K562 (cell line): ENCODE data around the gene IL6R. TPM values are rescaled to one million over a fixed set of nuclear protein-coding genes. Genes with fewer than 3 reads are reported as not detected.
A peak's percentile ranks its signal among the peaks of the same experiment; 100 is the strongest.

Experiments
- ATAC-seq: fragments of 200-7000 bp; cut with Tn5 transposase; 3 replicates; pipeline ENCODE4 v1.9.1; 2020; ENCODE audit warnings: moderate library complexity
- BruUV-seq: library from RNA; stranded (reverse); fragments of 400-500 nt; replicated peaks from 2 replicates; lab custom pipeline; 2021; lab: Mats Ljungman, UMichigan
- CTCF ChIA-PET: fragments of 300-600 bp; formaldehyde crosslinking; extraction: SDS; loops from one replicate; lab custom pipeline; 2021; ENCODE audit warnings: low intra/inter-chr PET ratio; lab: Yijun Ruan, JAX
- POLR2A ChIA-PET: fragments of 300-600, 350-650 bp; sonication (Branson Sonifier 250); formaldehyde crosslinking; extraction: SDS; loops from one replicate; lab custom pipeline; 2021; ENCODE audit warnings: antibody characterized with exemption, inconsistent platforms; lab: Yijun Ruan, JAX
- DNase-seq, 4 experiments: peaks; one replicate each; pipeline versions ENCODE4 v3.0.0 to v3.0.0-alpha.2; 2011 to 2018; ENCODE audit warnings: low spot score in 3 of 4, mixed read lengths in 3 of 4; ENCODE audit errors: extremely low read depth in 1 of 4
- FAIRE-seq: peaks from 2 replicates; lab custom pipeline; 2011; peaks lifted over from hg19 to GRCh38; lab: Jason Lieb, UNC
- H2AFZ ChIP-seq: 2 replicates; pipeline ENCODE4 v1.6.0; 2011; ENCODE audit warnings: low read depth, low read length, control low read depth, inconsistent platforms
- H3K27ac ChIP-seq: fragments of 200-600 bp; 3 replicates; pipeline ENCODE4 v1.8.0; 2011; ENCODE audit warnings: low read depth, mild to moderate bottlenecking, control low read depth, inconsistent platforms, low read length, moderate library complexity, mixed read lengths; ENCODE audit errors: extremely low read depth
- H3K27me3 ChIP-seq, 2 experiments: fragments of 300-600 bp in 1 of 2; 2 replicates in 1 of 2; 3 replicates in 1 of 2; pipeline versions ENCODE4 v1.6.0 to v1.8.0; 2011; ENCODE audit warnings: inconsistent platforms in 2 of 2, low read length in 2 of 2, mild to moderate bottlenecking in 1 of 2, mixed read lengths in 1 of 2, moderate library complexity in 1 of 2; ENCODE audit not compliant: control insufficient read depth in 2 of 2, insufficient read depth in 2 of 2
- H3K36me3 ChIP-seq: fragments of 300-600 bp; 3 replicates; pipeline ENCODE4 v1.8.0; 2011; ENCODE audit warnings: mild to moderate bottlenecking, low read length, inconsistent platforms; ENCODE audit not compliant: control insufficient read depth, insufficient read depth
- H3K4me1 ChIP-seq, 2 experiments: fragments of 200-600 bp in 1 of 2; replicated peaks in 1 of 2; 2 replicates in 1 of 2; 3 replicates in 1 of 2; pipeline versions ENCODE4 v1.5.1 to v1.8.0; 2011; ENCODE audit warnings: inconsistent platforms in 2 of 2, low read length in 2 of 2, mild to moderate bottlenecking in 1 of 2, mixed read lengths in 1 of 2, moderate library complexity in 1 of 2; ENCODE audit not compliant: control insufficient read depth in 2 of 2, insufficient read depth in 2 of 2
- H3K4me2 ChIP-seq: 2 replicates; pipeline ENCODE4 v1.6.1; 2011; ENCODE audit warnings: low read length, control low read depth, inconsistent platforms, mixed read lengths; ENCODE audit not compliant: insufficient read depth
- H3K4me3 ChIP-seq: fragments of 200-600 bp; sonication (generic), shearing (Covaris generic); 2 replicates; pipeline ENCODE4 v1.5.1; 2016; ENCODE audit warnings: control low read depth, inconsistent platforms
- H3K79me2 ChIP-seq: fragments of 200-600 bp; 3 replicates; pipeline ENCODE4 v1.8.0; 2011; ENCODE audit warnings: low read length, inconsistent platforms; ENCODE audit not compliant: control insufficient read depth, insufficient read depth
- H3K9ac ChIP-seq, 2 experiments: 2 replicates each; pipeline versions ENCODE4 v1.6.0 to v1.6.1; 2011; ENCODE audit warnings: low read depth in 2 of 2, low read length in 2 of 2, control low read depth in 1 of 2, inconsistent platforms in 1 of 2, mild to moderate bottlenecking in 1 of 2, mixed read lengths in 1 of 2; ENCODE audit not compliant: insufficient read depth in 1 of 2
- H3K9me1 ChIP-seq: one replicate; pipeline ENCODE4 v1.6.0; 2011; ENCODE audit warnings: inconsistent platforms, mild to moderate bottlenecking, low read length, moderate library complexity; ENCODE audit not compliant: control insufficient read depth, insufficient read depth
- H3K9me3 ChIP-seq: replicated peaks from 2 replicates; pipeline ENCODE4 v1.5.1; 2011; ENCODE audit warnings: low read depth, low read length, inconsistent platforms; ENCODE audit not compliant: control insufficient read depth, insufficient read depth
- H4K20me1 ChIP-seq: replicated peaks from 2 replicates; pipeline ENCODE4 v1.6.1; 2011; ENCODE audit warnings: low read length, inconsistent platforms, mixed read lengths; ENCODE audit not compliant: control insufficient read depth, insufficient read depth
- CEBPB ChIP-seq: fragments of 450-650 bp; IDR thresholded peaks from 2 replicates; pipeline ENCODE4 v1.6.1; 2016; ENCODE audit warnings: missing genetic modification characterization, missing compliant biosample characterization
- FOXJ3 ChIP-seq: sonication (generic); formaldehyde crosslinking; IDR thresholded peaks from 2 replicates; pipeline ENCODE4 v1.4.0; 2020; ENCODE audit warnings: mild to moderate bottlenecking, missing genetic modification reagents
- SMARCE1 ChIP-seq: fragments of 450-650 bp; IDR thresholded peaks from 2 replicates; pipeline ENCODE4 v1.7.1; 2016; ENCODE audit warnings: mild to moderate bottlenecking
- TRIM28 ChIP-seq: fragments of 450-650 bp; IDR thresholded peaks from 2 replicates; pipeline ENCODE4 v1.6.1; 2017
- ZNF165 ChIP-seq: fragments of 250-450 bp; sonication (Bioruptor Pico); IDR thresholded peaks from 2 replicates; pipeline ENCODE4 v1.4.0; 2020; ENCODE audit warnings: borderline replicate concordance
- ZNF316 ChIP-seq: fragments of 450-650 bp; IDR thresholded peaks from 2 replicates; pipeline ENCODE4 v1.6.1; 2016
- ZNF445 ChIP-seq: fragments of 250-450 bp; sonication (Bioruptor Pico); IDR thresholded peaks from 2 replicates; pipeline ENCODE4 v1.4.0; 2020; ENCODE audit warnings: low read depth, mild to moderate bottlenecking, moderate library complexity
- ZNF584 ChIP-seq: fragments of 200-800 bp; sonication (Bioruptor generic); IDR thresholded peaks from 2 replicates; pipeline ENCODE4 v1.6.1; 2016; ENCODE audit warnings: low read depth, mild to moderate bottlenecking, missing genetic modification characterization, missing compliant biosample characterization
- WGBS: fragments of 100-300 bp; shearing (Covaris generic); methylation state at CpG from one replicate; pipeline ENCODE4 v1.1.6; 2016; ENCODE audit warnings: low coverage, mixed read lengths; ENCODE audit not compliant: insufficient coverage; ENCODE audit errors: missing lambda C conversion rate; 5-methylcytosine and 5-hydroxymethylcytosine counted together
- in situ Hi-C: fragments of 300-500 bp; cut with MboI; formaldehyde crosslinking; loops from 4 replicates; pipeline ENCODE4 v1.15.0; 2018; ENCODE audit warnings: inconsistent platforms, mixed read lengths
- intact Hi-C: fragments of 100-400 bp; cut with micrococcal nuclease; formaldehyde crosslinking; loops from 2 replicates; pipeline ENCODE4 v1.14.2; 2022
- polyA plus RNA-seq, 8 experiments: library from polyadenylated mRNA; depleted of rRNA in 4 of 8; stranded (reverse) in 5 of 8; unstranded in 3 of 8; fragments of >200 nt; fragmentation: Nextera tagmentation in 2 of 8; fragmentation: Illumina TruSeq in 1 of 8; extraction: Ambion mirVana in 2 of 8; extraction: Trizol in 1 of 8; gene quantifications; 2 replicates each; pipeline versions ENCODE4 v1.2.1 to v1.2.3, GENCODE V29; 2011 to 2014; ENCODE audit warnings: inconsistent platforms in 1 of 8, missing spikeins in 1 of 8
- total RNA-seq, 7 experiments: library from RNA; depleted of rRNA in 6 of 7; stranded (reverse); fragments of >200 nt in 6 of 7; fragmentation: Illumina TruSeq in 2 of 7; extraction: Trizol in 2 of 7; gene quantifications; 2 replicates each; pipeline versions ENCODE4 v1.2.1 to v1.2.3, GENCODE V29; 2011 to 2021; ENCODE audit warnings: low replicate concordance in 1 of 7

Gene IL6R
- total and polyA plus RNA-seq, 9 of the 15 experiments (the other 6 are each of a cell fraction or from before 2014, with no cell fraction given) = 0.05 to 1.1 (median 0.11) TPM; not detected in 2

DNA sequence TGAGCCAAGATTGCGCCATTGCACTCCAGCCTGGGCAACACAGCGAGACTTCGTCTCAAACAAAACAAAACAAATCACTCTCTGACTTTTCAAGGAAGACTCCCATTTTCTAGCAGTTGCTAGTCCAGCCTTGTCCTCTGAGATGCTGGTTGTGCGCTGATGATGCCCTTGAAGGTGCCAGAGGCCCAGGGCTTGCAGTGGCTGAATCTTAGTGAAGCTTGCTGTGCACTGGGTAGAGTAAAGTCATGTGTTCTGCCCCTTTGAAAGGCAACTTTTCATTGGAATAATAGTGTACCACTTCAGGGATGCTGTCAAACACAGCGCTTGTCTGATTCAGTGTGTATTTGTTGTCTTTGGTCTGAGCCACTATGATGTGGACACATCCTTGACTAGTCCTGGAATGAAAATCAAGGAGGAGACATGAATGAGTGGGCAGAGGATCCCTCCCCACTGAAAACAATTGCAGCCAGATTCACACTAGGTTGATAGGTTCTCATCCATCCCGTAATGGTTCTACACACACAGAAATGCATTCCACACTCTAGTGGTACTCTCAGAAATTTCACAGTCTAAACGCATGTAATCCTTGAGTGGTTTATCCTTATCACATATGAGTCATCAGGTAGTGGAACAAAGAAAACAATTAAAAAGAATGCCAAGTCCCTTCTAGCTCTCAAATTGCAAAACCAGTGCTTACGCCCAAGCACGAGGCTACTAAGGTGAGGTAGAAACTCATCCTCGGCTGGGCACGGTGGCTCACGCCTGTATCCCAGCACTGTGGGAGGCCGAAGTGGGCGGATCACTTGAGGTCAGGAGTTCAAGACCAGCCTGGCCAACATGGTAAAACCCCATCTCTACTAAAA lies 79.0 kb downstream of the IL6R start (continued):
- TF ChIP-seq FOXJ3 (no peak), ZNF445 (CRISPR knock-in tag) (no peak), ZNF165 (CRISPR knock-in tag) (no peak), SMARCE1 (peak; percentile 43; the same call in 1 of the 2 replicates), ZNF584 (CRISPR knock-in tag) (no peak)

DNA sequence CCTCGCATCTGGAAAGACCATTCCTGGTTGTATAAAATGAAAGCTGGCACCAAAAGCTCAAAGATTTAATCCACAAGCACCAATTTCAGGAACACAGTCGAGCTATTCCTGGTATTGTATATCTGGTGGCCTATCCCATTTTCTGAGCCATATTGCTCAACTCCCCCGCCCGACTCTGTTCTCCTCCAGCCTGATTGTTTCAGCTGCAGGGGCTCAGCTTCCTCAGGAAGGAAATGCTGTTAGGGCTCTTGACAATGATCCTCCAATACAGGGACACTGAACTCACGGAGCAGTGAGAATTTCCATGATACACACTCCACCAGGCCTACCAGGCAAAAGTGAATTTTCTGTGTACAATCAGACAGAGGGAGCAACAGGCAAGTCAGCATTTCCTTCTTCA lies 80.0 kb downstream of the IL6R start:
- TF ChIP-seq TRIM28 = no peak
- TF ChIP-seq CEBPB (tag) = 0 out of 2 replicates have a peak, but pooled peaks have one; percentile 20
- TF ChIP-seq ZNF316 = 0 out of 2 replicates have a peak, but pooled peaks have one; percentile 33
- no peaks in the 10 kb centered on the region for H3K36me3 ChIP-seq
- no peaks in the 10 kb centered on the region for H4K20me1 ChIP-seq
- WGBS = 14% methylated on average over 5 of the region's 5 CpGs
- no peaks in the 10 kb centered on the region for H3K9me1 ChIP-seq
- no peaks in the 10 kb centered on the region for H3K79me2 ChIP-seq
- ChIA-PET POLR2A (no interaction called here), CTCF (interaction anchor here (0.7 kb wide), 1 partner anchor 62 kb away, joined by 3 read pairs; no protein-coding TSS in a partner anchor)
- BruUV-seq = no TSS peak
- peak; percentile 19 for FAIRE-seq
- no peak overlapping the region for H2AFZ ChIP-seq
- no peaks in the 10 kb centered on the region for H3K9me3 ChIP-seq
- no peak overlapping the region for H3K27ac ChIP-seq
- H3K4me2 ChIP-seq = no peak overlapping the region
- H3K4me1 ChIP-seq = peaks cover 6 to 14% of the 10 kb centered on the region in 2 experiments; a peak in 4 of 5 replicates
- H3K9ac ChIP-seq = no peak overlapping the region
- H3K27me3 ChIP-seq = peaks cover 3 to 7% of the 10 kb centered on the region in 2 experiments; a peak in 1 of 5 replicates
- in situ Hi-C loops = loop anchor here (5.0 kb wide), 2 partner anchors 37 to 72 kb away; partner anchors contain the start of gene UBE2Q1
- DNase-seq = no peak
- no peak overlapping the region for H3K4me3 ChIP-seq
- no peak for ATAC-seq
- intact Hi-C loops = no loop called here
